ENCODE measurements around the gene TLCD3A.

DNA sequence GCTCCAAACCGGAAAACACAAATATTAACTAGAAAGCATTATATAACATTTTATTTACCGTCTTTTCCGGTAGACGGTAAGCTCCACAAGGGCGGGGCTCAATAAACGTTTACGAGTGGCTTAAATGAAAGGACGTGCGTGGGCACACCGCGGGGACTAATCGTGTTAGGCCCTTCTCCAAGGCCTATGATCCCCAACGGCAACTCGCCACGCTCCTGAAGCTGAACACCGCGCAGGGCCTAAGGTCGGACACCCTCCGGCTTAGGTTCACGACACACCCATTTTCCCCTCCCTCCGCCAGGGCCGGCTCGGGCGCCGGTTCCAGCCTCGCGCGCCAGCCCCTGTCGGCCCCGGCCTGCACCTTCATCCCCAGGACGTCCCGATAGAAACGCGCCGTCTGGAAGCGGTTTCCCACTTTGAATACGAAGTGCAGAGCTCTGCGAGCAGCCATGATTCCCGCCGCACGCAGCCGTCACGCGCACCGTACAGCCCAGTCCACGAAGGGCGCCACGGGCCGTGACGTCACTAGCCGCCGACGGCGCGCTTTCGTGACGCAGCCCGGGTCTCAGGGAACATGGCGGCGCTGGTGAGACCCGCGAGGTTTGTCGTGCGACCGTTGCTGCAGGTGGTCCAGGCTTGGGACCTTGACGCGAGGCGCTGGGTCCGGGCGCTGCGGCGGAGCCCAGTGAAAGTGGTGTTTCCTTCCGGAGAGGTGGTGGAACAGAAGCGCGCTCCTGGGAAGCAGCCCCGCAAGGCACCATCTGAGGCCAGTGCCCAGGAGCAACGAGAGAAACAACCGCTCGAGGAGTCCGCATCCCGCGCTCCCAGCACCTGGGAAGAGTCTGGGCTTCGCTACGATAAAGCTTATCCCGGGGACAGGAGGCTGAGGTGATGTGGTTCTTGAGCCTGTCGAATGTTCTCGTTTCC, 49.7 kb downstream of the TLCD3A start, which contains the start of the genes GLOD4 and MRM3:
- peak; percentile 68 for TF ChIP-seq POLR2AphosphoS5 (IDR thresholded peaks at IDR 0.05; ENCODE audit: control insufficient read depth, insufficient read depth, low read depth, low read length)
- no peak for TF ChIP-seq TEAD2 (tag; IDR thresholded peaks at IDR 0.05)

All from K562 (cell line).